ENCODE results near the gene ANO3.

GRCh38 chr11:26572770-26573402 is 241.0 kb downstream of the ANO3 start:
- TF ChIP-seq, protein P1, sequence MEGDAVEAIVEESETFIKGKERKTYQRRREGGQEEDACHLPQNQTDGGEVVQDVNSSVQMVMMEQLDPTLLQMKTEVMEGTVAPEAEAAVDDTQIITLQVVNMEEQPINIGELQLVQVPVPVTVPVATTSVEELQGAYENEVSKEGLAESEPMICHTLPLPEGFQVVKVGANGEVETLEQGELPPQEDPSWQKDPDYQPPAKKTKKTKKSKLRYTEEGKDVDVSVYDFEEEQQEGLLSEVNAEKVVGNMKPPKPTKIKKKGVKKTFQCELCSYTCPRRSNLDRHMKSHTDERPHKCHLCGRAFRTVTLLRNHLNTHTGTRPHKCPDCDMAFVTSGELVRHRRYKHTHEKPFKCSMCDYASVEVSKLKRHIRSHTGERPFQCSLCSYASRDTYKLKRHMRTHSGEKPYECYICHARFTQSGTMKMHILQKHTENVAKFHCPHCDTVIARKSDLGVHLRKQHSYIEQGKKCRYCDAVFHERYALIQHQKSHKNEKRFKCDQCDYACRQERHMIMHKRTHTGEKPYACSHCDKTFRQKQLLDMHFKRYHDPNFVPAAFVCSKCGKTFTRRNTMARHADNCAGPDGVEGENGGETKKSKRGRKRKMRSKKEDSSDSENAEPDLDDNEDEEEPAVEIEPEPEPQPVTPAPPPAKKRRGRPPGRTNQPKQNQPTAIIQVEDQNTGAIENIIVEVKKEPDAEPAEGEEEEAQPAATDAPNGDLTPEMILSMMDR (IDR thresholded peaks at IDR 0.05): no peak
- TF ChIP-seq POLR2A (IDR thresholded peaks at IDR 0.05): no peak

Data from stomach (tissue), 4 donors.